Right lobe of liver (tissue), 4 donors: ENCODE results near the gene BROX.

ENCODE experiments used
- CTCF ChIP-seq, 4 donors: fragments of 200-600 bp in 3 of 4; fragments of 450-650 bp in 1 of 4; IDR thresholded peaks; one replicate each; pipeline versions ENCODE4 v1.5.1 to v1.8.0; 2016 to 2022; ENCODE audit warnings: antibody characterized with exemption in 4 of 4, mild to moderate bottlenecking in 2 of 4
- POLR2A ChIP-seq: fragments of 450-650 bp; IDR thresholded peaks from one replicate; pipeline ENCODE4 v1.6.1; 2017; ENCODE audit warnings: antibody characterized with exemption, mild to moderate bottlenecking
- donor health status: DM: no; HTN: no; CAD: no.
- donor health status: DM: no; HTN: no; CAD: no.
- donor health status: DM: no; HTN: yes; CAD: no.

- TF ChIP-seq CTCF (IDR thresholded peaks at IDR 0.05) (no peak), POLR2A (no peak)
Observed at GRCh38 chr1:222665964-222666363, 46.4 kb upstream of the BROX start.
